Measurements from ENCODE around the gene CLN5. TPM values are rescaled to one million over a fixed set of nuclear protein-coding genes. Genes with fewer than 3 reads are reported as not detected.

Gene CLN5
- total and polyA plus RNA-seq, 2 of the 13 experiments (the other 11 are each of a cell fraction or from before 2014, with no cell fraction given), result 10.1 to 13.7 TPM

GRCh38 chr13:76971851-76972829 lies 19.7 kb upstream of the CLN5 start (continued):
- TF ChIP-seq, protein P1, sequence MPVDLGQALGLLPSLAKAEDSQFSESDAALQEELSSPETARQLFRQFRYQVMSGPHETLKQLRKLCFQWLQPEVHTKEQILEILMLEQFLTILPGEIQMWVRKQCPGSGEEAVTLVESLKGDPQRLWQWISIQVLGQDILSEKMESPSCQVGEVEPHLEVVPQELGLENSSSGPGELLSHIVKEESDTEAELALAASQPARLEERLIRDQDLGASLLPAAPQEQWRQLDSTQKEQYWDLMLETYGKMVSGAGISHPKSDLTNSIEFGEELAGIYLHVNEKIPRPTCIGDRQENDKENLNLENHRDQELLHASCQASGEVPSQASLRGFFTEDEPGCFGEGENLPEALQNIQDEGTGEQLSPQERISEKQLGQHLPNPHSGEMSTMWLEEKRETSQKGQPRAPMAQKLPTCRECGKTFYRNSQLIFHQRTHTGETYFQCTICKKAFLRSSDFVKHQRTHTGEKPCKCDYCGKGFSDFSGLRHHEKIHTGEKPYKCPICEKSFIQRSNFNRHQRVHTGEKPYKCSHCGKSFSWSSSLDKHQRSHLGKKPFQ (CRISPR knock-in tag; IDR thresholded peaks at IDR 0.05; ENCODE audit: insufficient replicate concordance), result no peak
- TF ChIP-seq, protein P2, sequence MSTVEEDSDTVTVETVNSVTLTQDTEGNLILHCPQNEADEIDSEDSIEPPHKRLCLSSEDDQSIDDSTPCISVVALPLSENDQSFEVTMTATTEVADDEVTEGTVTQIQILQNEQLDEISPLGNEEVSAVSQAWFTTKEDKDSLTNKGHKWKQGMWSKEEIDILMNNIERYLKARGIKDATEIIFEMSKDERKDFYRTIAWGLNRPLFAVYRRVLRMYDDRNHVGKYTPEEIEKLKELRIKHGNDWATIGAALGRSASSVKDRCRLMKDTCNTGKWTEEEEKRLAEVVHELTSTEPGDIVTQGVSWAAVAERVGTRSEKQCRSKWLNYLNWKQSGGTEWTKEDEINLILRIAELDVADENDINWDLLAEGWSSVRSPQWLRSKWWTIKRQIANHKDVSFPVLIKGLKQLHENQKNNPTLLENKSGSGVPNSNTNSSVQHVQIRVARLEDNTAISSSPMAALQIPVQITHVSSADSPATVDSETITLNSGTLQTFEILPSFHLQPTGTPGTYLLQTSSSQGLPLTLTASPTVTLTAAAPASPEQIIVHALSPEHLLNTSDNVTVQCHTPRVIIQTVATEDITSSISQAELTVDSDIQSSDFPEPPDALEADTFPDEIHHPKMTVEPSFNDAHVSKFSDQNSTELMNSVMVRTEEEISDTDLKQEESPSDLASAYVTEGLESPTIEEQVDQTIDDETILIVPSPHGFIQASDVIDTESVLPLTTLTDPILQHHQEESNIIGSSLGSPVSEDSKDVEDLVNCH (CRISPR knock-in tag; IDR thresholded peaks at IDR 0.05), result no peak
- TF ChIP-seq ZNF549 (CRISPR knock-in tag; IDR thresholded peaks at IDR 0.05), result no peak
- no peak for TF ChIP-seq MLX (CRISPR knock-in tag; IDR thresholded peaks at IDR 0.05)

- Histone ChIP-seq H3K9ac (ENCODE audit: insufficient read depth, low read depth, low read length) (no peak overlapping the region), H3K27ac (ENCODE audit: extremely low read length, insufficient read depth, low read length) (no peak overlapping the region), H4K20me1 (ENCODE audit: insufficient read depth, low read length) (no peaks in the 10 kb centered on the region), H3K4me1 (ENCODE audit: insufficient read depth, low read length) (no peaks in the 10 kb centered on the region), H3K4me3 (replicated peaks in 1 of 3; ENCODE audit: insufficient read depth in 1 of 3, low read depth in 2 of 3, low read length in 3 of 3) (no peak overlapping the region), H2AFZ (ENCODE audit: low read length) (no peak overlapping the region), H3K4me2 (ENCODE audit: low read depth, low read length) (no peak overlapping the region), H3K27me3 (ENCODE audit: control insufficient read depth in 1 of 2, insufficient read depth in 2 of 2, low read length in 2 of 2) (peaks cover 0 to 31% of the 10 kb centered on the region in 2 experiments; a peak in 1 of 5 replicates), H3K79me2 (ENCODE audit: insufficient read depth, low read length) (no peaks in the 10 kb centered on the region), H3K9me3 (ENCODE audit: low read length) (no peaks in the 10 kb centered on the region), H3K36me3 (replicated peaks in 1 of 2; ENCODE audit: control insufficient read depth in 1 of 2, insufficient read depth in 2 of 2, low read length in 2 of 2) (no peaks in the 10 kb centered on the region)
- ATAC-seq, result no peak
- ChIA-PET CTCF (ENCODE audit: low intra/inter-chr PET ratio, low total read pairs) (no interaction called here), POLR2A (no interaction called here)
- no TSS peak for BruUV-seq (replicated peaks)
- TF ChIP-seq CAMTA2 (CRISPR knock-in tag; IDR thresholded peaks at IDR 0.05; ENCODE audit: borderline replicate concordance) (no peak), EHMT2 (IDR thresholded peaks at IDR 0.05; ENCODE audit: borderline replicate concordance, low read depth, low read length) (no peak), KDM1A (CRISPR knock-in tag; IDR thresholded peaks at IDR 0.05) (no peak), HOXA5 (CRISPR knock-in tag; IDR thresholded peaks at IDR 0.05) (no peak), ZNF432 (CRISPR knock-in tag; IDR thresholded peaks at IDR 0.05; ENCODE audit: borderline replicate concordance) (no peak), ZNF367 (CRISPR knock-in tag; IDR thresholded peaks at IDR 0.05; ENCODE audit: borderline replicate concordance) (no peak), ZNF747 (CRISPR knock-in tag; IDR thresholded peaks at IDR 0.05; ENCODE audit: borderline replicate concordance) (no peak)
- intact Hi-C loops (cut with micrococcal nuclease; ENCODE audit: unreplicated experiment) (no loop called here), in situ Hi-C loops (cut with HindIII; ENCODE audit: extremely low pct_ligation_motif_present, low pct_unique_long_range_greater_than_20kb) (no loop called here)
- 15% methylated on average over 6 of the region's 6 CpGs for WGBS (ENCODE audit: low lambda C conversion rate)
- no peak for DNase-seq (ENCODE audit: low spot score)
- no peak for FAIRE-seq
Measured at GRCh38 chr13:76973920-76974617, 17.8 kb upstream of the CLN5 start.

Measured in HepG2 (cell line).